K562 (cell line): ENCODE data around the gene TOMM70. TPM values are rescaled to one million over a fixed set of nuclear protein-coding genes. Genes with fewer than 3 reads are reported as not detected.
"Not testable (repeated sequence)": the region's sequence is repeated elsewhere in the genome, so short reads cannot be mapped to it uniquely, and the experiment has no call there.

Experiments used
- ATAC-seq: fragments of 200-7000 bp; cut with Tn5 transposase; 3 replicates; pipeline ENCODE4 v1.9.1; 2020; ENCODE audit warnings: moderate library complexity
- BruUV-seq: library from RNA; stranded (reverse); fragments of 400-500 nt; replicated peaks from 2 replicates; lab custom pipeline; 2021; lab: Mats Ljungman, UMichigan
- CTCF ChIA-PET: fragments of 300-600 bp; formaldehyde crosslinking; extraction: SDS; loops from one replicate; lab custom pipeline; 2021; ENCODE audit warnings: low intra/inter-chr PET ratio; lab: Yijun Ruan, JAX
- POLR2A ChIA-PET: fragments of 300-600, 350-650 bp; sonication (Branson Sonifier 250); formaldehyde crosslinking; extraction: SDS; loops from one replicate; lab custom pipeline; 2021; ENCODE audit warnings: antibody characterized with exemption, inconsistent platforms; lab: Yijun Ruan, JAX
- DNase-seq, 4 experiments: peaks; one replicate each; pipeline versions ENCODE4 v3.0.0 to v3.0.0-alpha.2; 2011 to 2018; ENCODE audit warnings: low spot score in 3 of 4, mixed read lengths in 3 of 4; ENCODE audit errors: extremely low read depth in 1 of 4
- FAIRE-seq: peaks from 2 replicates; lab custom pipeline; 2011; peaks lifted over from hg19 to GRCh38; lab: Jason Lieb, UNC
- H2AFZ ChIP-seq: 2 replicates; pipeline ENCODE4 v1.6.0; 2011; ENCODE audit warnings: low read depth, low read length, control low read depth, inconsistent platforms
- H3K27ac ChIP-seq: fragments of 200-600 bp; 3 replicates; pipeline ENCODE4 v1.8.0; 2011; ENCODE audit warnings: low read depth, mild to moderate bottlenecking, control low read depth, inconsistent platforms, low read length, moderate library complexity, mixed read lengths; ENCODE audit errors: extremely low read depth
- H3K27me3 ChIP-seq, 2 experiments: fragments of 300-600 bp in 1 of 2; 2 replicates in 1 of 2; 3 replicates in 1 of 2; pipeline versions ENCODE4 v1.6.0 to v1.8.0; 2011; ENCODE audit warnings: inconsistent platforms in 2 of 2, low read length in 2 of 2, mild to moderate bottlenecking in 1 of 2, mixed read lengths in 1 of 2, moderate library complexity in 1 of 2; ENCODE audit not compliant: control insufficient read depth in 2 of 2, insufficient read depth in 2 of 2
- H3K36me3 ChIP-seq: fragments of 300-600 bp; 3 replicates; pipeline ENCODE4 v1.8.0; 2011; ENCODE audit warnings: mild to moderate bottlenecking, low read length, inconsistent platforms; ENCODE audit not compliant: control insufficient read depth, insufficient read depth
- H3K4me1 ChIP-seq, 2 experiments: fragments of 200-600 bp in 1 of 2; replicated peaks in 1 of 2; 2 replicates in 1 of 2; 3 replicates in 1 of 2; pipeline versions ENCODE4 v1.5.1 to v1.8.0; 2011; ENCODE audit warnings: inconsistent platforms in 2 of 2, low read length in 2 of 2, mild to moderate bottlenecking in 1 of 2, mixed read lengths in 1 of 2, moderate library complexity in 1 of 2; ENCODE audit not compliant: control insufficient read depth in 2 of 2, insufficient read depth in 2 of 2
- H3K4me2 ChIP-seq: 2 replicates; pipeline ENCODE4 v1.6.1; 2011; ENCODE audit warnings: low read length, control low read depth, inconsistent platforms, mixed read lengths; ENCODE audit not compliant: insufficient read depth
- H3K4me3 ChIP-seq: fragments of 200-600 bp; sonication (generic), shearing (Covaris generic); 2 replicates; pipeline ENCODE4 v1.5.1; 2016; ENCODE audit warnings: control low read depth, inconsistent platforms
- H3K79me2 ChIP-seq: fragments of 200-600 bp; 3 replicates; pipeline ENCODE4 v1.8.0; 2011; ENCODE audit warnings: low read length, inconsistent platforms; ENCODE audit not compliant: control insufficient read depth, insufficient read depth
- H3K9ac ChIP-seq, 2 experiments: 2 replicates each; pipeline versions ENCODE4 v1.6.0 to v1.6.1; 2011; ENCODE audit warnings: low read depth in 2 of 2, low read length in 2 of 2, control low read depth in 1 of 2, inconsistent platforms in 1 of 2, mild to moderate bottlenecking in 1 of 2, mixed read lengths in 1 of 2; ENCODE audit not compliant: insufficient read depth in 1 of 2
- H3K9me1 ChIP-seq: one replicate; pipeline ENCODE4 v1.6.0; 2011; ENCODE audit warnings: inconsistent platforms, mild to moderate bottlenecking, low read length, moderate library complexity; ENCODE audit not compliant: control insufficient read depth, insufficient read depth
- H3K9me3 ChIP-seq: replicated peaks from 2 replicates; pipeline ENCODE4 v1.5.1; 2011; ENCODE audit warnings: low read depth, low read length, inconsistent platforms; ENCODE audit not compliant: control insufficient read depth, insufficient read depth
- H4K20me1 ChIP-seq: replicated peaks from 2 replicates; pipeline ENCODE4 v1.6.1; 2011; ENCODE audit warnings: low read length, inconsistent platforms, mixed read lengths; ENCODE audit not compliant: control insufficient read depth, insufficient read depth
- BCOR ChIP-seq: fragments of 450-650 bp; IDR thresholded peaks from 2 replicates; pipeline ENCODE4 v1.6.1; 2016
- CREBBP ChIP-seq: IDR thresholded peaks from one replicate; pipeline ENCODE4 v1.6.1; 2012; ENCODE audit warnings: low read depth, mild to moderate bottlenecking, control low read depth, inconsistent platforms, low read length
- HINFP ChIP-seq: fragments of 450-650 bp; conservative IDR thresholded peaks from 2 replicates; pipeline ENCODE4 v1.6.1; 2016; ENCODE audit warnings: missing genetic modification characterization, low read depth, mild to moderate bottlenecking, control low read depth, missing compliant biosample characterization
- KDM1A ChIP-seq, 2 experiments: fragments of 450-650 bp; IDR thresholded peaks; 2 replicates each; pipeline ENCODE4 v1.6.1; 2016; ENCODE audit warnings: mild to moderate bottlenecking in 2 of 2
- KHSRP ChIP-seq: fragments of 450-650 bp; IDR thresholded peaks from 2 replicates; pipeline ENCODE4 v1.6.1; 2017
- MXI1 ChIP-seq: IDR thresholded peaks from 2 replicates; pipeline ENCODE4 v1.6.1; 2011; ENCODE audit warnings: low read depth, mild to moderate bottlenecking, improper control_type of control experiment, low read length
- PCBP2 ChIP-seq: fragments of 200-400 bp; formaldehyde crosslinking; IDR thresholded peaks from 2 replicates; pipeline ENCODE4 v1.6.1; 2018; ENCODE audit warnings: low read length, low read depth, mild to moderate bottlenecking, moderate library complexity; ENCODE audit not compliant: poor library complexity, severe bottlenecking
- VEZF1 ChIP-seq: fragments of 200-800 bp; sonication (Bioruptor generic); IDR thresholded peaks from 2 replicates; pipeline ENCODE4 v1.6.1; 2017; ENCODE audit warnings: missing genetic modification characterization, missing compliant biosample characterization
- ZNF146 ChIP-seq: IDR thresholded peaks from one replicate; pipeline ENCODE4 v1.6.1; 2018; ENCODE audit warnings: missing compliant biosample characterization; ENCODE audit not compliant: unreplicated experiment
- WGBS: fragments of 100-300 bp; shearing (Covaris generic); methylation state at CpG from one replicate; pipeline ENCODE4 v1.1.6; 2016; ENCODE audit warnings: low coverage, mixed read lengths; ENCODE audit not compliant: insufficient coverage; ENCODE audit errors: missing lambda C conversion rate; 5-methylcytosine and 5-hydroxymethylcytosine counted together
- in situ Hi-C: fragments of 300-500 bp; cut with MboI; formaldehyde crosslinking; loops from 4 replicates; pipeline ENCODE4 v1.15.0; 2018; ENCODE audit warnings: inconsistent platforms, mixed read lengths
- intact Hi-C: fragments of 100-400 bp; cut with micrococcal nuclease; formaldehyde crosslinking; loops from 2 replicates; pipeline ENCODE4 v1.14.2; 2022
- polyA plus RNA-seq, 8 experiments: library from polyadenylated mRNA; depleted of rRNA in 4 of 8; stranded (reverse) in 5 of 8; unstranded in 3 of 8; fragments of >200 nt; fragmentation: Nextera tagmentation in 2 of 8; fragmentation: Illumina TruSeq in 1 of 8; extraction: Ambion mirVana in 2 of 8; extraction: Trizol in 1 of 8; gene quantifications; 2 replicates each; pipeline versions ENCODE4 v1.2.1 to v1.2.3, GENCODE V29; 2011 to 2014; ENCODE audit warnings: inconsistent platforms in 1 of 8, missing spikeins in 1 of 8
- total RNA-seq, 7 experiments: library from RNA; depleted of rRNA in 6 of 7; stranded (reverse); fragments of >200 nt in 6 of 7; fragmentation: Illumina TruSeq in 2 of 7; extraction: Trizol in 2 of 7; gene quantifications; 2 replicates each; pipeline versions ENCODE4 v1.2.1 to v1.2.3, GENCODE V29; 2011 to 2021; ENCODE audit warnings: low replicate concordance in 1 of 7

The TOMM70 gene
- total and polyA plus RNA-seq, 9 of the 15 experiments (the other 6 are each of a cell fraction or from before 2014, with no cell fraction given) = 17.5 to 75.6 (median 54.9) TPM

GRCh38 chr3:100327377-100327776, 73.5 kb downstream of the TOMM70 start:
- in situ Hi-C loops, POLR2A ChIA-PET: not testable (repeated sequence)

GRCh38 chr3:100325827-100326226, 75.1 kb downstream of the TOMM70 start:
- Histone ChIP-seq H3K36me3 (peaks cover 41% of the 10 kb centered on the region; the same call in 1 of the 3 replicates), H3K9ac (no peak overlapping the region)
- BruUV-seq = no TSS peak

More at GRCh38 chr3:100327377-100327776, 73.5 kb downstream of the TOMM70 start:
- ATAC-seq, H3K9me3 ChIP-seq, BruUV-seq, FAIRE-seq, H3K4me1 ChIP-seq, H4K20me1 ChIP-seq, H3K9me1 ChIP-seq, CTCF ChIA-PET, H3K4me2 ChIP-seq, H3K9ac ChIP-seq, H3K27me3 ChIP-seq, H3K27ac ChIP-seq, DNase-seq, H2AFZ ChIP-seq, H3K79me2 ChIP-seq, H3K4me3 ChIP-seq, intact Hi-C loops: not testable (repeated sequence)
- TF ChIP-seq BCOR (peak; percentile 77), ZNF146 (CRISPR knock-in tag) (peak; percentile 95), KDM1A (IDR thresholded peaks at IDR 0.05) (0 out of 4 replicates have a peak, but pooled peaks of 1 of the 2 experiments have one; percentile 23)
- 100% methylated on average over 5 of the region's 5 CpGs for WGBS
- peaks cover 32% of the 10 kb centered on the region; the same call in 1 of the 3 replicates for H3K36me3 ChIP-seq

More at GRCh38 chr3:100325827-100326226, 75.1 kb downstream of the TOMM70 start:
- Histone ChIP-seq H3K9me1 (no peaks in the 10 kb centered on the region), H3K4me3 (no peak overlapping the region), H3K4me2 (no peak overlapping the region), H3K9me3 (no peaks in the 10 kb centered on the region), H3K4me1 (no peaks in the 10 kb centered on the region), H3K79me2 (no peaks in the 10 kb centered on the region), H2AFZ (no peak overlapping the region), H4K20me1 (no peaks in the 10 kb centered on the region), H3K27me3 (no peaks in the 10 kb centered on the region), H3K27ac (no peak overlapping the region)
- ATAC-seq = no peak
- FAIRE-seq = no peak
- ChIA-PET POLR2A (no interaction called here), CTCF (no interaction called here)
- intact Hi-C loops (no loop called here), in situ Hi-C loops (no loop called here)
- TF ChIP-seq MXI1 = no peak
- no peak for TF ChIP-seq CREBBP
- no peak for TF ChIP-seq PCBP2
- no peak for TF ChIP-seq KHSRP
- no peak for TF ChIP-seq HINFP (tag)
- no peak for TF ChIP-seq VEZF1 (CRISPR knock-in tag)
- DNase-seq = no peak
